COLO668 (cell line): ENCODE results near the gene LY6G6C.
"Not testable (repeated sequence)": the region's sequence is repeated elsewhere in the genome, so short reads cannot be mapped to it uniquely, and the experiment has no call there.

Experiments
- DNase-seq: peaks from one replicate; lab custom pipeline; 2025; ENCODE audit not compliant: unreplicated experiment; lab: John Stamatoyannopoulos, UW

Gene LY6G6C

DNA sequence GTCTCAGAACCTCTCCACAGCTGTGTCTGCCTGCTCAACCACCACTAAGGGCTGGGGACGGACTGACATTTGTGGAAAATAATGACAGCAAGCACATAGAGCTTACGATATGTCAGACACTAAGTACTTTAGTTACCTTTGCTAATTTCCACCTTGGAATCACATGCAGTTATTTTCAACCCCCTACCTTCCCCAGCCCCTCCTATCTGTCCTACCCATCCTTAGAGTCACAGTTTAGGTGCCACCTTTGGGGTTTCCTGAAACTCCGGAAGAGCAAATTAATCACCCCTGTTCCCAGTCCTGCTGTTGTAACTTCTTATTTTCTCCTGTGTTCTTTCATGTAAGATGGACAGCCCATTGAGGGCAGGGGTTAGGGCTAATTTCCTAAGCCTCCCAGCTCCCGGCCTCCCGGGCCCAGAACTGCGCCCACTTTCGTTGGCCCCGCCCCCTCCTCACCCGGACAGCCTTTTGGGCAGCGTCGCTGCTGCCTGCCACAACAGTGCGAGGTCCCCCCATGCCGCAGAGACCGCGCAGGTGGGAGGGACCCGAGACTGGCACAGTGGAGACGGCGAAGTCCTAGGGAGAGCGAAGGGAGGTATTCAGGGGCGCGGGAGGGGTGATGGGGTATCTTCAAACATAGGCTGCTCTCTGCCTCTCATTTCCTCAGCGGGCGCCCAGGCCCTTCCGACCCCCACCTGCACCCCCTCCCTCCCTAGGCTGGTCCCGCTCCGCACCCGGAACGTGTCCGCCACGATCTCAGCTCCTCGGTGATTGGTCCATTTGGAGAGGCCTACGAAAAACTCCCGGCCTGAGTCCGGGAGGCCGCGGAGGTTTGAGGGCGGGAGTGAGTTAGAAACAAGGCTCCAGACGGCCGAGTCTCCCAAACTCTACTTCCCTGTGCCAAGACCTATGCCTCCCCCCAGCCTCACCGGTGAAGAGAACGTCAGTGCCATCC is 6.4 kb upstream of the LY6G6C start:
- DNase-seq, result no peak

DNA sequence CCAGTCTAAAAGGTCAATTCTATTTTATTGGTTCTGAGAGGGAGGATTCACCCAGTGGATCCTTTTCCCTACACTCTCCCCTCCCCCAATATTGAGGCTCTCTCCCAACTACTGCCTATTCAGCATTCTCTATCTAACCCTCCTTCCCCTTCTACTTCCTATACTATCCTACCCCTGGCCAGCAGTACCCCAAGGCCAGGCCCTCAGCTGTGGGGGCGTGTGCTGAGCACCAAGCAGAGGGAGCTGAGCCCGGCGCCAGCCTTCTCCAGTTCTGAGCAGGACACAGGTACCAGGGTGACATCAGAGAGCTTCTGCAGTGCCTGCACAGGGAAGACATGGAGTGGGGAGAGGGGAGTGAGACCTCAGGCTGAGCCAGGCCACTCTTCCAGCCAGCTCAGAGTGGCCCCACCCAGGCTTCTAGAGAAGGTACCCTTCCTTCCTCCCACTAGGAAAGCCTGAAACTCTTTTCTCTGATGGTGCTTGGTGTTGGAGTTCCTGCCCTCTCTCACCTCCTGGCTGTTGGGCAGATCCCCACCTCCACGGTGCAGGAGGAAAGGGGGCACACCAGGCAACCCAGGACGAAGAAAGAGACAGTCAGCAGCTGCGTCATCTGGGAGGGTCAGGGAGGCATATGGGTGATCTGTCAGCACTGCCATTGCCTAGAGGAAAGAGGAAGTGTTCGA is 5.6 kb upstream of the LY6G6C start:
- no peak for DNase-seq

DNA sequence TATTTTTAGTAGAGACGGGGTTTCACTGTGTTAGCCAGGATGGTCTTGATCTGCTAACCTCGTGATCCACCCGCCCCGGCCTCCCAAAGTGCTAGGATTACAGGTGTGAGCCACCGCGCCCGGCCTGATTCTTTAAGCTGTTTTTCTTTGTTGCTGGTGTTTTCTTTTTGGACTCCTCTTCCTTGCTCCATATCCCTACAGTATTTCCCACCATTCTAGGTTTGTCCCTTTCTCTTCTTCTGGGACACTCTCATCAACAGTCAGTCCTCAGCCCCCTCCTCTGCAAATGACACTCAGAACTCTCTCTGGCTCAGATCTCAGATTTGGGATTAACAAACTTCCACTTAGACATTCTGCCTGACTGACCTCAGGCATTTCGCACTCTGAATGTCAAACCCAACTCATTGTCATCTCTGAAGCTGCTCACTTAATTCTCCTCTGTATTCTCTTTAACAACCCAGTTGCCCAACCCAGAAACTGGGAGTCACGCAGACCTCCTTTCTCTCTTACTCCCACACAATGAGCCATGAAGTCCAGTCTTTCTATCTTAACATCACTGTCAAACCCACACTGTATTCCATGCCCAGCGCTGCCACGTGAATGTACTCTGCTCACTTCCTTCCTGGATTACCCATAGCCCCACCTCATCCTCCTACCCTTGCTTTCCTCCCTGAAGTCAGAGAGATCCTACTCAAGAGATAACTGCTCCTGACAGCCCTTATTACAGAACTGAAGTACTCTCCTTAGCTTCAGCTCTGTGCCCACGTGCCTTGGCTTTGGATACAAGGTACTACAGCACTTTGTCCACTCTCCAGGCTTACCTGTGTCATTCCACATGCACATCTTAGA is 4.2 kb upstream of the LY6G6C start:
- no peak for DNase-seq

DNA sequence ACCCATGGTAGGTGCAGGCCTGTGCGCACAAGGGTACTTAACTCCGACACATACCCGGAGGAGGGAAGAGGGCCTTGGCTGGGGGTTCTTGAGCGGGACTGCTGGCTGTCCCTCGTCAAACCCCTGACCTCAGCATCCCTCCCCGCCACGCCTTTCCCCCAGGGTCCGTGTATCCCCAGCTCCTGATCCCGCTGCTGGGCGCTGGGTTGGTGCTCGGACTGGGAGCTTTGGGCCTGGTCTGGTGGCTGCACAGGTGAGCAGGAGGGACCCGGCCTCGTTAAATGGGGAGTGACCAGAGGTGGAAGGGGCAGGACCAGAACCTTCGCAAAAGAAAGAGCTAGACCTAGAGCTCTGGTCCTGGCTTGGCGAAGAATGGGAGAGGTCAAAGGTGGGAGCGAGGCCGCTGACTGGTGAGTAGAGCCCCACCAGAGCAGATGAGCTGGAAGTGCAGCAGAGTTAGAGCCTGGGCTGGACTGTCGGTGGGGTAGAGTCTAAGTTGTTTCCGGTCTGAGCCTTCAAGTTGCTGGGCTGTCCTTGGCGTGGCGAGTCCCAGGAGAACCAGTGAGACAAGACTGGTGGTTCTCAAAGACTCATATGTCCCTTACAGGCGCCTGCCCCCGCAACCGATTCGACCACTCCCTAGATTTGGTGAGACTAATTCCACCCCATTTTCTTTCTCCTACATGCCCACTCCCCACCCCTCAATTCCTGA is 2.6 kb upstream of the LY6G6C start:
- no peak for DNase-seq

DNA sequence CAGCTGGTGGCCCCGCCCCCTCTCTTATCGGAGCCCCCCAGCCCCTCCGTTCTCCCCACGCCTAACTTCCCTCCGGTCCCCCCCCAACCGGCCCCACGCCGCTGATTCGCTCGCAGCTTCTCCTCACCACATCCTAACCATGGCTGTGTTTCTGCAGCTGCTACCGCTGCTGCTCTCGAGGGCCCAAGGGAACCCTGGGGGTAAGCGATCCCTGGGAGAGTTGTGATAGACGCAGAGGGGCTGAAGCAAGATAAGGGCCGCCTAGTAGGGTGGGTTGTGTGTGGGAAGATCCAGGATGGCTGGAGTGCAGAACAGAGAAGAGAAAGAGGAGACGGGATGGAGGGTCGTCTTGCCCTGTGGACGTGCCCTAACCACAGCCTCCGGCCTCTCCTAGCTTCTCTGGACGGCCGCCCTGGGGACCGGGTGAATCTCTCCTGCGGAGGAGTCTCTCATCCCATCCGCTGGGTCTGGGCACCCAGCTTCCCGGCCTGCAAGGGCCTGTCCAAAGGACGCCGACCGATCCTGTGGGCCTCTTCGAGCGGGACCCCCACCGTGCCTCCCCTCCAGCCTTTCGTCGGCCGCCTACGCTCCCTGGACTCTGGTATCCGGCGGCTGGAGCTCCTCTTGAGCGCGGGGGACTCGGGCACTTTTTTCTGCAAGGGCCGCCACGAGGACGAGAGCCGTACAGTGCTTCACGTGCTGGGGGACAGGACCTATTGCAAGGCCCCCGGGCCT is 1.9 kb upstream of the LY6G6C start, which contains the start of gene MPIG6B:
MPIG6B (plus strand) TSS at position 129 of the 735 bp plus-strand sequence; CDS start at position 140, 11 bp downstream.
- no peak for DNase-seq

DNA sequence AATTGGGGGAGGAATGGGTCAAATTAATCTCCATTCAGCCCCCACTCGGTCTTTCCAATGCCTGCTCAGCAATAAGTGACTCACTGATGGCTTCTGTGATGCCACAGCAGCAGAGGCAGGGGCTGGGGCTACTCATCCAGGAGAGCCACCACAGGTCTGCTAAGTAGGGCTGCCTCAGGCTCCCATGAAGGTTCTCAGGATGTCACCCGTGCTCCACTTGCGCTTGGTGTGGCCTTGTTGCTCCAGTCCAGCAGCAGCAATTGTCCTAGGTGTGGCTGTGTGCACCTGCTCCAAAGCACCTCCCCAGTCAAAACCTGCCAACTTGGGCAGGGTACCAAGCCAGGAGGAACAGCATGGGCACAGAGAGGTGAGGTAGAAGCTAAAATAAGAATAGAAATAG is 627 bp upstream of the LY6G6C start:
- DNase-seq, result no peak

DNA sequence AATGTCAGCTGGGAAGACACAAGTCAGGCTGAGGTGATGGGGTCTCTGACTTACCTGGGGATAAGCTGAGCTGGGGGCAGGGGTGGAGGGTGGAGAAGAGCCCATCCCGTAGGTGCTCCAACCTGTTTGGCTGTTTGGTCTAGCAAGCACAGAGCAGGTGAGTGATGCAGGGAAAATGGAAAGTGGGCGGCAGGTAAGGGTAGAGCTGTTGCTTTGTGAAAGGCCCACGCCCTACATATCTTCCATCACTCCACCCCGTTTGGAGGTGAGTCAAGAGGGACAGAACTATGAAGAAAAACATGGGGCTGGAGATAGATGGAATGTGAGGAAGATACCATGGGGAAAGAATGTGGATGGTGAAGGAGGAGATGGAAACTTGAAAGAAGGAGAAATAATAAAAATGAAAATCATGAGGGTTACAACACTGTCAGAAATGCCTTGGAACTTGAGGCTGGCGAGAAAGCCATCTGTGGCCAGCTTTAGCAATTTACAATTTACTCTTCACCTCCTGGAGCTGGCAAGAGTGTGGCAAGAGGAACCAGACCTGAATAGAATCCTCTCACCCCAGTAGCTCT is 1.3 kb downstream of the LY6G6C start:
- DNase-seq, result no peak

DNA sequence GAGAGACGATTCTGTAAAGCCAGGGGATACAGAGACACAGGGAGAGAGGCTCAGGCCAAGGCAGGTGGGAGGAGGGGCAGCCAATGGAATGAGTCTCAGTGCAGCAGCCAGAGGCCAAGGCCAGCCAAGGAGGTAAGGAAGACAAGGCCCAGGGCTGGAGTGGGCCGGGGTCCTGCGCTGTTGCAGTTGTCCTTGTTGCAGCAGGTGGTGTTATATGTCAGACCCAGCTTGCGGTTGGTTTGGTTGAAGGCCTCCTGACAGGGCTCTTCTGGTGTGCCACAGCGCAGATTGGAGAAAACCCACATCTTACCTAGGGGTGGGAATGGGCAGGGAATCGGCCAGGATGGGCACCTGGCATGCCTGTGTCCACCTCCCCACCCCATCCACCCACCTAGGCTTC is 2.5 kb downstream of the LY6G6C start:
- no peak for DNase-seq

DNA sequence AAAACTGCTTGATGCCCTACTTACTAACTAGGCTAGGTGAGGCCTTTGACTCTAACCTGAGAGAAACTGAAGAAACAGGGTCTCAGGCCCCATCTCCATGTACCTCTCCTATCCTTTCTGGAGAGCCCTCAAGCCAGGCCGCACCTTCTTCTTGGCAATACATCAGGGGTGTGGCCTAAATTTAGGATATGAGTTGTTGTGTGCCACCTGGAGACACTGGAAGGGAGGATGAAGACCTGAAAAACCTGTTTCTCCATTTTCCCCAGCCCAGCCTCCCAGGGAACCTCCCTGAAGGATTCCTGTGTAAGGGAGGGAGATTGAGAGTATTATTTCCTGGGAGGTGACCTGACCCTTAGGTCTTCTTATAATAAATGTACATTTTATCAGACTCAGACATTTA is 3.3 kb downstream of the LY6G6C start:
- peak; percentile 17 for DNase-seq

DNA sequence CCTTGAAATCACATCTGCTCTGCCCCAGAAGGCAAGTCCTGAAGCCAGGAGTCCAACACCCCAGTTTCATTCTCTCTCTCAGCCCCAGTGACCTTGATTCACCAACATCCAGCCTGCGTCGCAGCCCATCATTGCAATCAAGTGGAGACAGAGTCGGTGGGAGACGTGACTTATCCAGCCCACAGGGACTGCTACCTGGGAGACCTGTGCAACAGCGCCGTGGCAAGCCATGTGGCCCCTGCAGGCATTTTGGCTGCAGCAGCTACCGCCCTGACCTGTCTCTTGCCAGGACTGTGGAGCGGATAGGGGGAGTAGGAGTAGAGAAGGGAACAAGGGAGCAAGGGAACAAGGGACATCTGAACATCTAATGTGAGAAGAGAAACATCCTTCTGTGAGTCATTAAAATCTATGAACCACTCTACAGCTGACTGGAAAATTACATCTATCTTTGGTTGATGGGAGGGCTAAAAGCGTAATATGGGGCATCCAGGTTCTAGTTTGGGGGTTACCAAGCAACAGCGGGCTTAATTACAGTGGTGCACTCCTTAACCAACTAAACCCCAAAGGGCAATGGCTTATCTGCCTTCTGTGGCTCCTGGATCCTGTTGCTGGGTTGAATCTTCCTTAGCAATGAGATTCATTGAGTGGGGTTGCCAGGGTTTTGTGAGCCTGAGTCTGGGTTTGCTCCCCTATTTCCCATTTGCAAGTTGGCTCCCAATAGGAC is 3.9 kb downstream of the LY6G6C start:
- peak; percentile 2 for DNase-seq

DNA sequence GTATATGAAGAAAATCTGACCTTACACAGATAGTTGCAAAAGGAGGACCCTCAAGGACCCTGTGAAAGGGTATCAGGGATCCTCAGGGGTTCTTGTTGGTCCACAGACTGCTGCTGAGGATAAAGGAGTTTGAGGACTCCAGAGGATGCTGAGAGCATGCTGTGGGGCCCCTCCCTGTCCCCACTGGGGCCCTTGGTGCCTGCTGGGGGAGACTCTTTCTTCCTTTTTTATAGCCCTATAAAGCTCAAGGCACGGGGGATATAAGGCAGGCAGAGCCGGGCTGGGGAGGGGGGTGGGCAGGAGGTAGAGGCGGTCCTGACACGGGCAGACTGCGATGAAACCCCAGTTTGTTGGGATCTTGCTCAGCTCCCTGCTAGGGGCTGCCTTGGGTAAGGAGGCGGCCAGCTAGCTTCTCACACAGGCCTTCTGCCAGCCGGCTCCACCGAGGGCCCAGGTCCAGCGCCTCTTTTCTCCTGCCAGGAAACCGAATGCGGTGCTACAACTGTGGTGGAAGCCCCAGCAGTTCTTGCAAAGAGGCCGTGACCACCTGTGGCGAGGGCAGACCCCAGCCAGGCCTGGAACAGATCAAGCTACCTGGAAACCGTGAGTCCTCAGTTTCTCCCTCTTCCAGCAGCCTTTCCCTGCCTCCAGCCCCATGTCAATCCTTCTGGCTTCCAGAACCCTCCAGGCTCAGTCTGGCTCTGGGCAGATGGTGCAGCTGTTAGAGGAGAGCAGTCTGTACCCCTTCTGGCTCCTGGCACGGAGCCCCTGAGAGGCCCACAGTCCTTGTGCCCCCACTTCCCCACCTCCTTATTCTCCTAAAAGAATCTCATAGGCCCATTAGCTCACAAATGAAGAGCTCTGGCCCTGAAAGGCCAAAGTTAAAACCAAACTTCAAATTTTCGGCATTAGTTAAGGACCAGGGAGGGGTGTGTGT is 6.3 kb downstream of the LY6G6C start, which contains the start of gene LY6G6D:
LY6G6D (plus strand) TSS at position 327 of the 937 bp plus-strand sequence; CDS start at position 335, 8 bp downstream.
- DNase-seq, result no peak

DNA sequence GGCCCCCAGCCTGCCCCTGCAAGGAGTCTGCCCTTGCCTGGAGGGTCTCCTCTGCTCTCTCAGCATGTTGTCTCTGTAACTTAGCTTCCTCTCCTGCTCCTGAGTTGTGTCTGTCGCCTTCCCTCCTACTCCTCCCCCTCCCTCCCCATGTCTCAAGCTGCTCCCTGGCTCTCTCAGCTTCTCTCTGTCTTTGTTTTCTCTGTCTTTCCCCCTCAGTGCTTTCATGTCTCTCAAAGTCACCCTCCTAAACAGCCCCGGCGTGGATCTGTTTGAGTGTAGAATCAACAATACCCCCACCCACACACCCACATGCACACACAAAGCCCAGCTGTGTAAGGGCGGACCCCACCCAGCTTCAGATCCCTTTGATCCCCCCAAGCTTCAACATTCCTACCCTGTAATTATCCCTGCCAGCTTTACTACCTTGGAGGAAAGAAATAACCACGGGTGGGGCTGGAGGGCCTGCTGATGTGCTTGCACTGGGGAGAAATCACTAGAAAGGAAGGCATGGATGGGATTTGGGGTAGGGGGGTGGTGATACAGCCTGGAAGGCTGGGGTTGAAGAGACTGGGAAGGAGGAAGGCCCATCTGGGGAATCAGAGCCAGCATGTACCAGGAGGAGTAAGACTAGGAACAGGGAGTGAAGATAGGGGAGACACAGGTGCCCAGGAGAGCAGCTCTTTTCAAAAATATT is 7.4 kb downstream of the LY6G6C start:
- DNase-seq, result no peak

DNA sequence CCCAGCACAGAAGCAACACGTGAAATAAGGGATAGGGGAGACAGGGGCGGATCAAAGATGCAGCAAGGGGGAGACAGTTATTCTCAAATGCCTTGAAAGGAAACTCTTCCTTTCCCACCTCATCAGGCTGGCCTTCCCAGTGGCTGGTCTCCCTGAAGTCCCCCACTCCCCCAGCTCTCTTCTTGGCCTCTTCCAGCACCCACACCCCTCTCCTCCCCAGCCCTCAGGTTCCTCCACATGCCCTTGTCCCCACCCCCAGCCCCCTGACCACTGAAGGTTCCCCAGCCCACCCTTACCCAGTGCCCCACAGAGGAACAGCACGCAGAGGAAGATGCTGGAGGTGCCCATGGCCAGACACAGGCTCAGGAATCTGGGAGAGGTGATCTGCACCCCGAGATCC is 8.1 kb downstream of the LY6G6C start:
- no peak for DNase-seq

DNA sequence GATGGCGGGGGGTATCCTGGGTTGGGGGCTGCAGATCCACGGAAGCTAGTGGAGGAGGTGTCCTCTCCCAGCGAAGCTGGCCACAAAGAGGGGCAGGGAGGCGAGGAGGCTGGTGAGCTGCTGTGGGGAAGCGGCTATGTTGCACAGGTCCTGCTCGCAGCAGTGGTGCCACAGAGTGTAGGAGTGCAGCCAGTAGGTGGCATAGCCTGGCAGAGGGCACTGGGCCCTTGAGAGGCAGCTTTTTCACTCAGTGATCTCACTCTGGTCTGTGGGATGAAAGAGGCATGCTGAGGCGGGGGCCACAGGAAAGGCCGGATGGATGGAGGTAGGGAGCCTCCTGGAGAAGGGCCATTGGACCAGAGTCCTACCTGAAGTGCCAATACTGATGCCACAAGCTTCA is 9.2 kb downstream of the LY6G6C start:
- DNase-seq, result peak; percentile 10

DNA sequence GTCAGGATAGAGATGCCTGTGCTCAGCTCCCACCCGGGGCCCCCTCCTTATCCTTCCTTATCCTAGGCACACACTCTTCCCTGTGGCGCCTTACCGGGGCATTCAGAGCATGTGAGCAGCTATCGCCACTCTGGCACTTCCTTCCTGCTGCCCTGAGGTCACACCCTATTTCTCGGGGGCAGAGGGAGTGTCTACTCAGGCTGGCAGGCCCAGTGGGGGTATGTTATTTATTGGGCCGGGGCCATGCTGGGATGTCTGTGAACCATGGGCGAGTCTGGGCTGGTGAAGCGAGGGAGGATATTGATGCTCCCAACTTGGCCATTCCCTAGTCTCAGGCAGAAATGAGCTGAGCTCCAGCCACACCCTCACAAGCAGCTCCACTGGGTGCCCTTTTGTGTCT is 10.3 kb downstream of the LY6G6C start:
- DNase-seq, result no peak

DNA sequence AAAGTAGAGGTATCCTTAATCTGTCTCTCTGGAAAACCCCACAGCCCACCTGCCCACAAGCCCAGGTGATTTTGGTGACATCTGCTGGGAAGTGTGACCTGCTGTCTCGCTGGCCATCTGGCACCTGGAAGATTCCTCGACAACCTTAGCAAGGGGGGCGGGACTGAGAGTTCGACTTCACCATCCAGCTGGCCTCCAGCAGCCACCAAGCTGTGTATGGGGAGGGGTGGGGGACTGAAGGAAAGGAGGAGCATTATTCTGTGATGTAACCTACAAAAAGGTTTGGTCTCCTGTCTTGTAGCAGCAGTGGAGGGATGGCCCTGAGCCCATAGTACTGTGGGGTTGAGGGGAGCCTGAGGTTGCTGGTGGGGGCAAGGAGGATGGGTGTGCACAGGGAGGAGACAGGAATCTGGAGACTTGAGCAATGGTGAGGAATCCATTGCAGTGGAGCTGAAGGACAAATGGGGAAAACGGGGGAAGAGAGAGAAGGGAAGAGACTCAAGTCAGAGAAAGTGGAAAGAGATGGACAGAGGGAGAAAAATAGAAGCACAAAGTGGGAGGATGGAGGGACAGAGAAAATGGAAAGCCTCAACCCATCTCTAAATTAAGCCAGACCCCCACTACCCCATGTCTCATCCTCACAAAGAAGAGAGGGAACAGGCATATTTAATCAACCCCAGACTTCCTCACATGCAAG is 10.9 kb downstream of the LY6G6C start:
- DNase-seq, result no peak

DNA sequence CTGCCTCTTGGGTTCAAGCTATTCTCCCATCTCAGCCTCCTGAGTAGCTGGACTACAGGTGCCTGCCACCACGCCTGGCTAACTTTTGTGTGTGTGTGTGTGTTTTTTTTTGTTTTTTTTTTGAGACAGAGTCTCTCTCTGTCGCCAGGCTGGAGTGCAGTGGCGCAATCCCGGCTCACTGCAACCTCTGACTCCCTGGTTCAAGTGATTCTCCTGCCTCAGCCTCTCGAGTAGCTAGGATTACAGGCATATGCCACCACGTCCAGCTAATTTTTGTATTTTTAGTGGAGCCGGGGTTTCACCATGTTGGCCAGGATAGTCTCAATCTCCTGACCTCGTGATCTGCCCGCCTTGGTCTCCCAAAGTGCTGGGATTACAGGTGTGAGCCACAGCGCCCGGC is 12.4 kb downstream of the LY6G6C start:
- not testable (repeated sequence) for DNase-seq
